Fibroblast of gingiva (primary cell): Measurements from ENCODE around the gene ADAM8.

ENCODE experiments used
- DNase-seq: peaks from one replicate; pipeline ENCODE4 v3.0.0-alpha.2; 2011; ENCODE audit warnings: low read depth

ADAM8 gene

GRCh38 chr10:133281628-133282372 lies 5.1 kb upstream of the ADAM8 start:
- no peak for DNase-seq

GRCh38 chr10:133281084-133281483 lies 4.4 kb upstream of the ADAM8 start:
- DNase-seq: no peak

DNA sequence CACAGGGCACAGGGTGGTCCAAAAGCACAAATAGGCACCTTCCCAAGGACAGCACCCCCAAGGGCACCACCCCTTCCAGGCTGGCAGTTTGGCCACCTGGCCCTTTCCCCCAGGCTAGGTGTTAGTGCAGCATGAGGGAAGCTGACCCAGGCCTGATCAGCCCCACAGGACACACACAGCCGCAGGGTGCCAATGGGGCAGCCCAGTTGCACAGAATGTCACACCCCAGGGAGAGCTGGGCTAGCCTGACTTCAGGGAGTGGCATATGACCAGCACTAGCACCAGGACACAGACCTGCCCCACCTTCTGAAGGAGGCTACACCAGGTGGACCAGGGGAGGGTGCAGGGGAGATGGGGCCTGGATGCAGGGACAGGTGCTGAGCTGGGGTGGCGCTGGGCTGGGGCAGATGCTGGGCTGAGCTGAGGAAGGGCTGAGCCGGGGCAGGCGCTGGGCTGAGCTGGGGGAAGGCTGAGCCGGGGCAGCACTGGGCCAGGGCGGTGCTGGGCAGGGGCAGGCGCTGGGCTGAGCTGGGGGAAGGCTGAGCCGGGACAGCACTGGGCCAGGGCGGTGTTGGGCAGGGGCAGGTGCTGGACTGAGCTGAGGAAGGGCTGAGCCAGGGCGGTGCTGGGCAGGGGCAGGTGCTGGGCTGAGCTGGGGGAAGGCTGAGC lies 3.9 kb upstream of the ADAM8 start:
- DNase-seq: no peak

DNA sequence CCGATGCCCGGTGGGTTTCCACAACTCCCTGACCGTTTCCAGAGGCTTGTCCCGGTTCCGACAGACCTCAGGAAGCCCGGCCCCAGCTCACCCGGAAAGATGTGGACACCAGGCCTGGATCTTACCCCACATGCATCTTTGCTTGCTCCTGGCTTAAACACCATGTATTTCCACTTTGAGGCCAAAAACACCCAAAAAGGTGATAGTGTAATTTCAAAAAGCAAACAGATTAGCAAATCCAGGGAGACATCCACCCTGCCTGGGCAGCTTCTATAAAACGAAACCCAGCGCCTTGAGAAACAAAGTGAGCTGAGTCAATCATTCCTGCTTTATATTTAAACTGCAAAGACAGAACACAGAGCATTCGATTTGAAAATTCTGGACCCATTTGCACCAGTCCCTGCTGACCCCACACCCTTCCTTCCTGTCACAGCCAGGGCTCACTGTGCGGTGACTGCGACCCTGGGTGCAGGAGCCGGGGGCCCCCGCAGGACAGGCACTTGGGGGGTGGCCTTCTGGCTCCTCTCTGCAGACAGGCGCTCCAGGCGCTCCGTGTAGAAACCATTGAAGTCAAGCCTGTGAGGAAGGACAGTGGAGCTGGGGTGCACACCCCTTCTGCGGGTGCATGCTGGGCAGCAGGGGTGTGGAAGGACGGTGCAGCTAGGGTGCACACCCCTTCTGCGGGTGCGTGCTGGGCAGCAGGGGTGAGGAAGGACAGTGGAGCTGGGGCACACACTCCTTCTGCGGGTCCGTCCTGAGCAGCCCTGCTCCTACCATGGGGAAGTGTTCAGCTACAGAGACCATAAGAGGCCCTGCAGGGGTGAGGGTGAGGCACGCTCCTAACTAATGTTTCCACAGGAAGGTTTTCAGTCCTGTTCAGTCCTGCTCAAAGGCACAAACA lies 2.9 kb upstream of the ADAM8 start:
- no peak for DNase-seq

GRCh38 chr10:133278577-133279265 lies 2.1 kb upstream of the ADAM8 start:
- no peak for DNase-seq

DNA sequence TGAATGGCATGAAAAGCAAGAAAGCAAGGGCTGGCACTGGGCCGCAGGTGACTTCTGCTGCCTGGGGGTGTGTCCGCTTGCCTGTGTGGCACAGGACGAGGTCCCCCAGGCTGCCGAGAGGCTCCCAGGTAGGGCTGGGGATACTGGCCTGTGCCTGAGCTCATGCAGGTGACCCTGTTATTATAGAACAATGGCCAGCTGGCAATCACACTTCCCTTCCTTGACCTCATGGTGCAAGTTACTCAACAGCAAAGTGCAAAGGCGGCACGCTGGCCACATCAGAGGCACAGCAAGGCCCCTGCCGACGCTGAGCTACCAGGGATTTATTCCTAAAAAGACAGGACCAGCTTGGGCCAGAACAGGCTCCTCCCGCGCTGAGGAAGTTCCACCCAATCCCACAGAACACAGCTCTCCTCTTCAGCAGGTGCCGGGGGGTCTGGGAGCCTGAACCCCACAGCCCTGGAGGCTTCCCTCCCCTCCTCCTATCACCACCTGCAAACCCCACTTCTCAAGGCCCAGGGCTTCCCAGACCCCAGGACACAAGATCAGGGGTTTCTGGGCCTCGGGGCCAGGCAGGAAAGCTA lies 1.4 kb upstream of the ADAM8 start:
- no peak for DNase-seq

DNA sequence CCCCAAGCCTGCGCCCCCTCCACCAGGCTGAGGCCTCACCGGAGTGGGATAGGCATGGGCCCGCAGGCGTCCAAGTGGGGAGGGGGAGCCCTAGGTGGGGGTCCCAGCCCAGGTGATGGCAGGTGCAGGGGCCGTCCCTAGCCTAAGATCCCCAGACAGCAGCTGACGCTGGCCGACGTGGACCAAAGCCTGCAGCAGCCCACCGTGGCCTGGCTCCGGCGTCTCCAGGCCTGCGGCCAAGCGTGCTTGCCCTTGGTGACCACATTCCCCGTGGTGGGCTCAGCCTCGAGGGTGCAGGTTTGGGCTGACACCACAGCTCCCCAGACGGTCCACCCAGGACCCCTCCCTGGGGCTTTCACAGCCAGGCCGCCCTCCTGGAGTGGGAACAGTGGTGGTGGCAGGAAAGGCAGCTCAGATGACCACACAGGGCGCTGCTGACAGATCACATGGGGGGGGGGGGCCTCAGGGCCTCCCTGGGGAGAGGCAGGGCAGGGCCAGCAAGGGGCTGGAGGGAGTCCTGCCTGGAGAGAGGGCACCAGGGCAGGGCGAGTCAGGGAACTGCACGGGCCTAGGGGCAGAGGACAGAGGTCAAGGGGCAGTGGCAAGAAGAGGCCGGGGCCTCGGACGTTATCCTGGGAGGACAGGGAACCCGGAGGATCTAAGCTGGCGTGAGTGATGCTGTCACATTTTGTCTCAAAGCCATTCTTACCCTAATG lies 767 bp upstream of the ADAM8 start:
- no peak for DNase-seq

DNA sequence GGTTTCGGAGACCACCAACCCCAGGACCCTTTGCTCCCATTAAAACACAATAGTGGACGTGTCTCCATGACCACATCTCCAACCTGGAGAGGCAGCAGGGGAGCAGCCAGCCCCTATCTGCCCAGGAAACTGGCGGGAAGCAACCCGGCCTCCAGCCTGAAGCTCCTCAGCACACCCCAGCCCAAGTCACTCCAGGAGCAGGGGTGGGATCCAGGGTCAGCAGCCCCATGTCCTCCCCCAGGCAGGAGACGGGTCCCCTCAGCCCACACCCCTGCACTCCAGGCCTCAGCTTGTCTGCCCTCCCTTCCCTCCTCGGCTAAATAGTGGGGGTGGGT lies 601 bp downstream of the ADAM8 start:
- DNase-seq: no peak

DNA sequence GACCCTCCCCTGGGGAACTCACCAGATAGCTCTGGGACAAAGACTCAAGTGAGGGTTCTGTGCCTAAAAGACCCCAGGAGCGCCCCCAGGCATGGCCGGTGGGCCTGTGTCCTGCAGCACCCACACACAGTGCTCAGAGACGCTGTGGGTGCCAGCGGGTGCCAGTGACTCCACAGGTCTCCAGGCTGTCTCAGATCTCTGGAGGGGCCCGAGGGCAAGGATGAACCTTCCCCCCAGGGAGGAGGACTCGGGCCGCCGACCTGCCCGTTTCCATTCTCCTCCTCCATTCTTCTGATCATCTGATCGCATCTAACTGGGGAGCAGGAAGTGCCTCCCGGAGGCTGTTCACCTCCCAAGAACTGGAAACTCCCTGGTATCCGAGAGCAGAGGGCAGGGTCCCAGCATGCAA lies 980 bp downstream of the ADAM8 start:
- no peak for DNase-seq

- DNase-seq: no peak
Measured at GRCh38 chr10:133274751-133275683, 1.7 kb downstream of the ADAM8 start.

GRCh38 chr10:133273534-133274143 lies 3.0 kb downstream of the ADAM8 start:
- DNase-seq: no peak

DNA sequence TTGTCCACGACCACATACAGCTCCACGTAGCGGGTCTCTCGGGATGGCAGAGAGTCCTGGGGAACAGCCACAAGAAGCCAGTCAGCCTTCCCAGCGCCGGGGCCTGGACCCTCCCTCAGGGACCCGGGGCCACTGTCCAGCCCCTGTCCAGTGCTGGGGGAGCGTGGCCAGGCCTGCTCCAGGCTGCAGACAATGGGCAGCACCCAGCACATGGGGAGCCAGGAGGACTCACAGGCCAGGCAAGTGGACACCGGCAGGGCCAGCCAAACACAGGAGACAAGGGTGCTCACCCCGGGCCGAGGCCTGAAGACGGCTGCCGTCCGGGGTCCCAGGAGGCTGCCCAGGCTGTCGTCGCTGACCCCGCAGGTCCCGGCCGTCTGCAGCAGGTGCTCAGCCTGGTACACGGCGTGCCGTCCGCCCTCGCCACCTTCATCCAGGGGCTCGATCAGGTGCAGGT lies 3.7 kb downstream of the ADAM8 start:
- no peak for DNase-seq

DNA sequence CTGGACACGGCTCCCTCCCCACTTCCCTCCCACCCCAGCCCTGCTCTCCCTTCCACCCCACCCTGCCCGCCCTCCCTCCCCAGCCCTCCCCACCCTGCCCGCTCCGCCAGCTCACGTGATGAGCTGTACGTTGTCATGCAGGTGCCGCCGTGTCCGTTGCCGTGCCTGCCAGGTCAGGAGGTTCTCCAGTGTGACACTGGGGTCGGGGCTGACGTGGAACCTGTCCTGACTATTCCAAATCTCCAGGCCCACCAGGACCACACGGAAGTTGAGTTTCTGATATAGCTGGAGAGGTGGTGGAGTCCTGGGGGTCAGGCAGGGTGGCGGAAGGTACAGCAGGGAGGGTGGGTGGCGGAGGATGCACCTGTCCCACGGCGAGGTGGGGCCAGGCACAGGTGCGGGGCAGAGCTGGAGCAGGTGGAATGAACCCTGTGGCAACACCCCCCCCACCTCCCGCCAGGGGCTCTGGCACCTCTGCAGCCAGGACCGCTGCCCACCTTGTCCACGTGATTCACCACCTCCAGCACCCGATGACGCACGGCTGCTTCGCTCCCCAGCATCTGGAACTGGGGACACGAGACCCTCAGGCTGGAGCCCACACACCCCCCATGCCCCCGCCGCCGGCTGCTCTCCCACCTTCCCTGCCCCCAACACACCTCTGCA lies 4.2 kb downstream of the ADAM8 start:
- DNase-seq: no peak

DNA sequence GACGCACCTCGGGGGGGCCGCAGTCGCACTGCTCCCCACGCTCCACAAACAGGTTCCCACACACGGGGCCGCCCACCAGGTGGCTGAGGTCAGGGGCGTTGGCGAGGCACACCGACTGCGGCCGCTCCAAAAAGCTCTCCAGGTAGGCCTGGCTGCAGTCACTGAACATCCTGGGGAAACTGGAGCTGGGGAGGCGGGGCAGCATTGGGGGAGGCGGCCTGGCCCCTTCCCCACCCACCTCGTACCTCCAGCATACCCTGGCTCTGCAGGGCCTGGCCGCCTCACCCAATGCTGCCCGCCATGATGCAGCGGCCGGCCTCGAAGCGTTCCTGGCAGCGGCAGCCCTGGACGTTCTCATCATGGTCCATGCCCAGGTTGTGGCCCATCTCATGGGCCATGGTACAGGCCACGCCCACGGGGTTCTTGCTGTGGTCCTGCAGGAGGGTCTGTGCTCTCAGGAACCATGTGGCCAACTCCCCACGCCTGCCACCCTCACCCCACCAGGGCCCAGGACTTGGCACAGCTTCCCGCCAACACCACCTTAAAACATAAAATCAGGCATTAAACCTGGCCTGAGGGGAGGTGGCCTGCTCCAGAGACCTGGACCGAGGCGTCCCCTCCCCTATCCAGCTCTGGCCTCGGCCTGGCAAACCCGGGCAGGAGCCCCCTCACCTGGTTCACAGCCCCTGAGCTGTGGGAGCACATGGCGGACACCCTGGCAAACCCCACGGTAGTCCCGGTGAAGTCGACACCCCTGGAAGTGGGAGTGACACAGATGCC lies 5.0 kb downstream of the ADAM8 start:
- no peak for DNase-seq

- no peak for DNase-seq
Measured at GRCh38 chr10:133270773-133271297, 5.8 kb downstream of the ADAM8 start.

DNA sequence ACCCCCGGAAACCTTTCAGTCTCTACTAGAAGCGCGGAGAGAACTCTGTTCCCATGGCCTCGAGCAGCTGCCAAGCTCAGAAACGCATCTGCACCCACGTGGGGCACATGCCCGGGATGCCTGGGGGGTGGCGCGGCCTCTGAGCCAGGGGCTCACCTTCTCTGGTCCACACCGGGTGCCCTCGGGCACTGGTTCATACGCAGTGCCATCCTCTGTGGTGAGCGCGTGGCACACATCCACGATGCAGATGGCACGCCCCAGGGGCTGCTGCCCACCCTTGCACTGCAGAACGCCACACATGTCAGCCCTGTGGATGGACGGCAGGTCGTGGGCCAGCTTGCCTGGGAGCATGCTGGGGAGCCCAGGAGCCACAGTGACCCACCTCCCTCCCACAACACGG lies 6.5 kb downstream of the ADAM8 start:
- DNase-seq: no peak

GRCh38 chr10:133269367-133269766 lies 7.3 kb downstream of the ADAM8 start:
- DNase-seq: no peak

DNA sequence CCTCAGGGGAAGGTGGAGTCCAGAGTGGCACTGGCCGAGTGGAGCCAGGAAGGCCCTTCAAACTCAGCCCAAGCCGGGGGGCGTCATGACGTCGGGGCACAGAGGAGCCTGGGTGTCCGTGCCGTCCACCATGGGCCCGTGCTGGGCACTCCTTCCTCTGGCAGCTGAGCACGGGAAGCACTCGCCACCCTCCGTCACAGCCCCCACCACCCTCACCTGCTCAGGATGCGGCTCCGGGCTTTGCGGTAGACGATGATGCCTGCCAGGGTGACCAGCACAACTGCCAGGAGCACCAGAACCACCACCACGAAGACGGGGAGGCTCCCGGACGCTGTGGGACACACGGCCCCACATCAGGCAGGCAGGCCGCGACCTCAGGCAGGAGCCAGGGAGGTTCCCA lies 8.1 kb downstream of the ADAM8 start:
- no peak for DNase-seq
